Inferior parietal cortex (tissue), 1 donor: ENCODE results near the gene PCBP4.
"Not testable (repeated sequence)": the region's sequence is repeated elsewhere in the genome, so short reads cannot be mapped to it uniquely, and the experiment has no call there.

Experiments used
- DNase-seq: peaks from one replicate; pipeline ENCODE4 v3.0.0-alpha.2; 2016; ENCODE audit errors: extremely low spot score

PCBP4 gene

GRCh38 chr3:51994530-51994929 is 27.3 kb upstream of the PCBP4 start:
- no peak for DNase-seq

- DNase-seq, result not testable (repeated sequence)
Measured at GRCh38 chr3:51993657-51994056, 26.4 kb upstream of the PCBP4 start.

GRCh38 chr3:51992017-51992682 is 24.9 kb upstream of the PCBP4 start:
- DNase-seq, result no peak

GRCh38 chr3:51990501-51990971 is 23.3 kb upstream of the PCBP4 start:
- DNase-seq, result not testable (repeated sequence)

GRCh38 chr3:51988286-51989146 is 21.3 kb upstream of the PCBP4 start:
- DNase-seq, result no peak

- no peak for DNase-seq
Measured at GRCh38 chr3:51987568-51987967, 20.3 kb upstream of the PCBP4 start.

GRCh38 chr3:51986010-51986947 is 19.0 kb upstream of the PCBP4 start:
- no peak for DNase-seq

GRCh38 chr3:51985063-51985462 is 17.8 kb upstream of the PCBP4 start:
- DNase-seq, result no peak

- DNase-seq, result no peak
Measured at GRCh38 chr3:51984269-51984647, 17.0 kb upstream of the PCBP4 start.

- DNase-seq, result no peak
Measured at GRCh38 chr3:51983578-51984268, 16.5 kb upstream of the PCBP4 start.

GRCh38 chr3:51982838-51983577 is 15.8 kb upstream of the PCBP4 start, which contains the start of gene ACY1:
TSS of gene ACY1 (plus strand) at chr3:51983535. CDS start at chr3:51984065, 530 bp downstream.
- peak; percentile 70 for DNase-seq

GRCh38 chr3:51982352-51982837 is 15.1 kb upstream of the PCBP4 start:
- no peak for DNase-seq

GRCh38 chr3:51980253-51980652 is 13.0 kb upstream of the PCBP4 start:
- DNase-seq, result no peak

GRCh38 chr3:51978143-51978502 is 10.9 kb upstream of the PCBP4 start:
- no peak for DNase-seq

- DNase-seq, result no peak
Measured at GRCh38 chr3:51977446-51978142, 10.3 kb upstream of the PCBP4 start.

GRCh38 chr3:51975852-51976549 is 8.7 kb upstream of the PCBP4 start:
- peak; percentile 82 for DNase-seq

- DNase-seq, result peak; percentile 74
Measured at GRCh38 chr3:51974963-51975851, 8.0 kb upstream of the PCBP4 start, which contains the start of gene ABHD14A. TSS of gene ABHD14A (plus strand) at chr3:51975064. CDS start at chr3:51975136, 72 bp downstream.
